SW480 (cell line): ENCODE measurements around the gene CMC2.

Experiments used
- DNase-seq: peaks from one replicate; pipeline ENCODE4 v3.0.0-alpha.2; 2016; ENCODE audit warnings: low spot score

CMC2 gene

GRCh38 chr16:80931801-80932707 lies 74.6 kb downstream of the CMC2 start:
- peak; percentile 47 for DNase-seq

DNA sequence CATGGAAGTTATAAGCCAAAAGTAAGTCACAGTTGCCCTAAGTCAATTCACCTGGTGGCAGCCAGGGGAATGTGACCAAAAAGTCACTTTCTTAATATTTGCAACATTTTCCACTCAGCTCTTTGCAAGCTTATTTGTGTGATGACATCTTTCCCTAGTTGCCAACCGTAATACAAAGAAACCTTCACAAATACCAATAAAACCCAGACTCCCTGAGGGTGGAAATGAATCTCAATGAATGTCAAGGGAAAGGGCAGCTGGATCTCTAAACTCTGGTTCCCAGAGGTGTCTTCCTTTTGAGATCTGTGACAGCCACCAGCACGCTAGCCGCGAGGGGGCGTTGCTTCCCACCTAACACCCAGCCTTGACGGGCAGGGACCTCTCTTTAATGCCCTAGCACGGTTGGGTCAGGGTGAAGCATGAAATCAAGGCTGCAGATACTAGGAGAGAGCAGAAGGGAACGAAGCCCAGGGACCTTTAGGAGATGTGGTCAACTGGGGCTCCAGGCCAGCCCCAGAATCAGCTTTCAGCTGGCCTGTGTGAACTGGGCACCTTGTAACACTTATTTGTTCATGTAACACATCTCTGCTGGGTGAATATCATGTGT lies 82.2 kb downstream of the CMC2 start:
- peak; percentile 23 for DNase-seq

DNA sequence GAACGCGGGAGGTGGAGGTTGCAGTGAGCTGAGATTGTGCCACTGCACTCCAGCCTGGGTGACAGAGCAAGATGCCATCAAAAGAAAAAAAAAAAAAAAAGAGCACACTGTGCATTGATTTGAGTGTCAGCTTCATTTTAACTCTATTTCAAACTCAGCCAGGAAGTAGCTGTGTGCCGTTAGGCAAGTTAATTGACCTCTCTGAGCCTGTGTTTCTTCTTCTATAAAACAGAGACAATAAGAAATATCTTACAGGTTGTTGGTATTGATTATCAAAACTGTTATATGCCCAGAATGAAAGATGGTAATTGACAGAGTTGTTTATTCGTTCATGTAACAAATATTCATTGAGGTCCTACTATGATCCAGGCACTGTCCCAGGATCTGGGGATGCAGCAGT lies 83.3 kb downstream of the CMC2 start:
- no peak for DNase-seq
